Left cardiac atrium (tissue), 4 donors: Measurements from ENCODE around the gene TAAR9. TPM values are rescaled to one million over a fixed set of nuclear protein-coding genes. Genes with fewer than 3 reads are reported as not detected.

Experiments used
- ATAC-seq, 2 donors: fragments of 200-7000 bp; cut with Tn5 transposase; one replicate each; pipeline ENCODE4 v1.9.1; 2020; ENCODE audit warnings: mild to moderate bottlenecking in 2 of 2, moderate library complexity in 2 of 2
- DNase-seq: peaks from one replicate; pipeline ENCODE4 v3.0.0-alpha.2; 2020
- intact Hi-C, 2 donors: fragments of 100-400 bp; cut with DNase I; formaldehyde crosslinking; loops; one replicate each; pipeline versions ENCODE4 v1.14.1 to v1.15.1; 2022 to 2023
- long read RNA-seq: library from polyadenylated mRNA; unstranded; transcript quantifications from one replicate; pipeline ENCODE4 v2.0.0, GENCODE V29; 2021
- total RNA-seq, 2 donors: library from RNA; stranded (reverse); fragmentation: NEBNext Ultra II Directional; extraction: Animal tissue kit (Norgen Biotek cat#: 25700); gene quantifications; one replicate each; pipeline ENCODE4 v1.2.1, GENCODE V29; 2021
- donor health status: DM: no; HTN: yes; CAD: no.
- donor health status: DM: no; HTN: yes; CAD: no; lungs with severe emphysema.
- donor health status: DM: yes; HTN: yes; CAD: no.
- donor health status: Dilated cardiomyopathy.

TAAR9 gene, protein sequence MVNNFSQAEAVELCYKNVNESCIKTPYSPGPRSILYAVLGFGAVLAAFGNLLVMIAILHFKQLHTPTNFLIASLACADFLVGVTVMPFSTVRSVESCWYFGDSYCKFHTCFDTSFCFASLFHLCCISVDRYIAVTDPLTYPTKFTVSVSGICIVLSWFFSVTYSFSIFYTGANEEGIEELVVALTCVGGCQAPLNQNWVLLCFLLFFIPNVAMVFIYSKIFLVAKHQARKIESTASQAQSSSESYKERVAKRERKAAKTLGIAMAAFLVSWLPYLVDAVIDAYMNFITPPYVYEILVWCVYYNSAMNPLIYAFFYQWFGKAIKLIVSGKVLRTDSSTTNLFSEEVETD
- not detected for total RNA-seq
- long read RNA-seq: 0 reads

DNA sequence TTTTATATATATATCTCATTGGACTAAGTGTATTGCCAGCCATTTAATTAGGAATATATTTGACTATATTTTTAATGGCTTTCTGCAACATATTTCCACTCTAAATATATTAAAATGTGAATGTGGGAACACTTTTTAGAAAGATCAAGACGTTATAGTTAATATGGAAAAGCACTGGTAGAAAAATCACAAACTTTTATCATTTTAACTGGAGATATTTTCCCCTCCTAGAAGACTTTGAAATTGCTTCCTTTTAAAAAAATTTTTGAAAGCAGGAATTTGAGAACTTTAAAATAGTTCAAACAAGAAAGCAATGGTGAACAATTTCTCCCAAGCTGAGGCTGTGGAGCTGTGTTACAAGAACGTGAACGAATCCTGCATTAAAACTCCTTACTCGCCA, at the start of gene TAAR9:
Gene TAAR9, plus strand, starts transcription at position 301 of the 400 bp plus-strand sequence. Its CDS starts 13 bp downstream, at position 314.
- intact Hi-C loops: loop anchor here (10.0 kb wide), 2 partner anchors 227 to 1017 kb away; no protein-coding TSS in a partner anchor
- no peak for ATAC-seq
- DNase-seq: no peak

DNA sequence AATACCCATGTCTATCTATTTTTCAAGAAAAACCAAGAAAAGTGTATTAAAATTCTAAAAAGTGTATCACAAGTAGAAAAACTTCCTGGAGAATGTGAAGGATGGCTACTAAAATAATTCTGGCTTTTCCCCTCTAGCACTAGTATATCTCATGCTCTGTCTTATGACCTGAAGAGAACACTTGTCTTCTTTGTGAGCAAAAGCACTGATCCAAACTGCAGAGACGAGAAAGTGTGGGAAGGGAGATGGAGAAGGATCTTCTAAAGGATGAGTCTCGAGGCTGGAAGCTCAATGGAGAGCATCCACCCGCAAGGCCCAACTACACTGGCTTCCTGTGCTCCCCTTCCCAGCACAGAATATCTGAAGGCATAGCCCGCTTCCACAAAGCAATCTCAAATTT, 48.7 kb upstream of the TAAR9 start:
- intact Hi-C loops: loop anchor here in 1 of 2 donors (10.0 kb wide), 1 partner anchor 565 kb away; no protein-coding TSS in a partner anchor
- ATAC-seq (no peak), DNase-seq (no peak)

DNA sequence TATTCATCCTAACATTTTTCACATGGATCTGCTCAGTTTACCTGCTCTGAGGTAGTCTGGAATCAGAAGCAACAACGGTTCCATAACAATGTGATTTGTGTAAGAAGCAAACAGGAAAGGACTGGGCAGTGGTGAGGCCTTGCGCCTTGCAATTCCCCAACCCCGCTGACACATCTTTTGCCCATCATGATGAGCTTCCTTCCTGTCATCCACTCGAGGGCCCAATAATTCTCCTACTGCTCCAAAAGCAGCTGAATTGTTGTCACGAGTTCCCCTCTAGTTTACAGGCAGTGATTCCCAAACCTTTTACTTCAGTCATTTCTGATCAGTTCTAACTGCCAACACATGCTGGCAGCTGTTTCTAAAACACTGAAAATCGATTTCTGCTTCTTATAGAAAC, 48.1 kb upstream of the TAAR9 start:
- DNase-seq (peak; percentile 32), ATAC-seq (peak; percentile 63 to 73)
- intact Hi-C loops: no loop called here

DNA sequence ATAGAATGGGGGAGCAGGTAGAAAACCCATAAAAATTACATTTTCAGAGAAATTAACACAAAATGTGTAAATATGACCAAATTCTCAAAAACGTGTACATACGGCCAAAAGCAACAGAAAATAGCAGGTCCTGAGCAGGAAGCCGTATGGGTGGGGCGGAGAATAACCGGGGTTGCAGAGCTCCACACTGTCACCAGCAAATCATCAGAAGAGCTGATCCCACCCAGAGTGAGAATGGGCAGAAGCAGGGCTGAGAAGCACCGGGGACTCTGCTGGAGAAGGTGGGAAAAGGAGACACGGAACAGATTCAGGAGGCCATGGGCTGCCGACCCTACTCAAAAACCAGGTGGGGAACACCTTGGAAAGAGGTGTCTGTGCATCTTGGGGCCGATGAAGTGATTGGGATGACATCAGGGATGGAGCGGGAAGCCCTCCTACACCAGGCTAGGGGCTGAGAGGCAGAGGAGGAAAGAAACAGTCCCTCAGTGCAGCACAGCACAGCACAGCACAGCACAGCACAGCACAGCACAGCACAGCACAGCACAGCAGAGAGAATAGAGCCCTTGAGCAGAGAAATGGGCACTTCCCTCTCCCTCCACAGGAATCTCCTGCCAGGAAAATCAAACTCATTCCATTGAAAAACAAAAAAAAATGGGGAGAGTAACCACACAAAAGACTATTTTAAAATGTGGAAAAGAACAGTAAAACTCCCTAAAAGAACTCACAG, 47.4 kb upstream of the TAAR9 start:
- ATAC-seq (peak; percentile 44 to 84), DNase-seq (peak; percentile 43)
- intact Hi-C loops: no loop called here

DNA sequence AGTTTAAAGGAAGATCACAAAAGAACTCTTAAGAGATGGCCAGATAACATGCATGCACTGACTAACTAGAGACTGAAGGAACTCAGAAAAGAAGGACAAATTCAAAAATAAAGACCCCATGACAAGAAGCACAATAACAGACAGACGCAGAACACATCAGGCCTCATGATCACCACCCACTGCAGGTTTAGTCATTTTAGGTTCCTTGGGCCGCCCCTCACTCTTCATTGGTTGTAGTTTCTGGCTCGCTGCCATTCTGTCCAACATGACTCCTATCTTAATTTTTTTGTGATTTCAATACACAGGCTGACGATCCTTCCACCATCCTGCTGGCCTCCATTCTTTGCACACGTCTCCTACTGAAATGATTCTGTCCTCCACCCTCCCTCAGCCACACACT, 46.8 kb upstream of the TAAR9 start:
- DNase-seq (peak; percentile 55), ATAC-seq (peak in 1 of 2 donors; percentile 73)
- intact Hi-C loops: no loop called here

DNA sequence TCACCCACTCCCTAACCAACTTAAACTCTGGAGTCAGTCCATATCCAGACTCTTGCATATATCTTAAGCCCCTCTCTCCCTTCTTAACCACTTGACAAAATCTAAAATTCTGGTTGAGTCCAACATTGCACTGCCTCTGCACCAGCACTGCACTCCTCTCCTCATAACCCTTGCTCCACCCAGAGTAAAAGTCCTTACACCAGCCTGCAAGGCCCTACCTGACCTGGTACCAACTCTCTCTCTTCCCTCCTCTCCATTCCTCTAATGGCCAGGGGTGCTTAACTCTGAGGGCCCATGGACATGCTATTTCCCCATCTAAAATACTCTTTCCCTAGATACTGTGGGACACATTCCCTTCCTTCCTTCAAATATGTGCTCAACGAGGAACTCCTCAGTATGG, 46.2 kb upstream of the TAAR9 start:
- intact Hi-C loops: no loop called here
- ATAC-seq (no peak), DNase-seq (no peak)

DNA sequence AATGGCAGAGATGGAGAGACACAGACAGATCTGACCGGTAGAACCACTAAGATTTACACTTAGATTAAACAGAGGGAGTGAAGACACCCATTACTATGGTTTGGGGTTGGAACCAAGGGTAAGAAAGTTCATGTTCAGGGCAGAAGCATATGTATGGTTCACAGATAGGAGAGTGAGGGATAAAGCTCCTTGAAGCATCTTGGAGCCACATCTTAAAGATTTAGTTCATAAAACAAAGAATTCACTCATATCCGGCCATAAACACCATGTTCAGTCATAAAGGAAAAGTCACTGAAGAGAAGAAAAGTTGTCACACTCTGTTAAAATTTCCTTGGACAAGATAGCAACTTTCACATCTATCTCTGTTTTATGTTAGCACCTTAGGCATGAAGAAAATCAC, 43.1 kb upstream of the TAAR9 start:
- ATAC-seq (no peak), DNase-seq (no peak)
- intact Hi-C loops: no loop called here

DNA sequence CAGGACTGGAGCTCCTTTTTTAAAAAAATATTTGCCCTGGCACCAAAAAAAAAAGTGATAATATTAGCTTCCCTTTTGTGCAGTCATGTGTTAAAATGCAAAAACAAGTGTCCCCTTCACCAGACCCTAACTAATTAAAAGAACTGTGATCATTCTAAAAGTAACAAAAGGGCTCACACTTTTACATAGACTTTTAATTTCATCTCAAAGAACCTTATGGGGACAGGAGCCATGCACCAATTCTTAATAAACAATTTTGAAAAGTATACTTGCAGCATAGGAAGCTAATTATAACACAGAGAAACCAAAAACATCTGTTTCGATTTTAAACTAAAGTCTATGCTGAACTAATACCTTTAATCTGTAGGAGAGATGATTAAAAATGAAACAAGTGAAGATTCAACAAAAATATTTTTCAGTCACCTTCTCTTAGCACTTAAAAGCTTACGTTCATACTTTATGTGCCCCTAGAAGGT, 42.4 kb upstream of the TAAR9 start:
- intact Hi-C loops: no loop called here
- no peak for ATAC-seq
- no peak for DNase-seq

DNA sequence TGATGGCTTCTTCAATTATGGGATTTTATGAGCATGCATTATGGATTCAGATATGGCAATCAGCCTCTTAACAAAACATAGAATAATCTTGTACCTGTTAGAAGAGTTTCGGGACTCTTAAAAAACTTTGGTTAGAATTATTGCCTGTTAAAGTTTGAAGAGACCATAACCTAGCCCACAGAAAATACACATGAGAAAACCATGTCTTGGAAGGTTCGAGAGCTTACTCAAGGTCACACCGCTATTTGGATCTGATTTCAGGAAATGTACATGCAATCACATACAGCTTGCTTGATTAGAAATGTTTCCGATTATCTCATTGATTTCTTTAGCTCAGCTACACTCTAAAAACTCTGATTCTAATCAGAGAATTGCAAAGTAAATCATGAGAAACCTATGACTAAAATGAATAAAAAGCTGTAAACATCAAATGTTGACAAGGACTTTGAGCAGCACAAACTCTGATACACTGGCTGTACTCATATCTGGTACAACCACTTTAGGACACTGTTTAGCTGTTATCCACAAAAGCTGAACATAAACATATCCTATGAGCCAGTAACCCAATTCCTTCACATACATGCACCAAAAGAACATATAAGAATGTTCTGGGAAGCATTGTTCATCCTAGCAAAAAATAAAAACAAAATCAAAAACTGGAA, 41.4 kb upstream of the TAAR9 start:
- DNase-seq (no peak), ATAC-seq (no peak)
- intact Hi-C loops: no loop called here

DNA sequence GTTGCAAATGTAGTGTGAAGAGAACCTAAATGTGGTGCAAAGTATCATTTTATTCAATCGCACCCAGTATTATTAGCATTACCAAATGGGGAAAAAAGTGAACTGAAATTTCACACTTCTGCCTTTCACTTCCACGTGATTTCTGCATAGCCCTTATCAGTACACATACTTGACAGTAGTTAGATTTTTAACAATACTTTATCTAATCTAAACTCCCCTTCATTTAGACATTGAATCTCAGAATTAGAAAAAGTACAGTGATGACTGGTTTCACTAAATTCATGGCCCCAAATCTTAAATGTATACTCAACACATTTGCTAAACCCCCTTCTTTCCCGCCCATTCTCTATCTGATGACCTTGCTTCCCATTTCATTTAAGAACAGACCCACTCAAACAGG, 39.4 kb upstream of the TAAR9 start:
- no peak for ATAC-seq
- intact Hi-C loops: no loop called here
- DNase-seq: no peak

DNA sequence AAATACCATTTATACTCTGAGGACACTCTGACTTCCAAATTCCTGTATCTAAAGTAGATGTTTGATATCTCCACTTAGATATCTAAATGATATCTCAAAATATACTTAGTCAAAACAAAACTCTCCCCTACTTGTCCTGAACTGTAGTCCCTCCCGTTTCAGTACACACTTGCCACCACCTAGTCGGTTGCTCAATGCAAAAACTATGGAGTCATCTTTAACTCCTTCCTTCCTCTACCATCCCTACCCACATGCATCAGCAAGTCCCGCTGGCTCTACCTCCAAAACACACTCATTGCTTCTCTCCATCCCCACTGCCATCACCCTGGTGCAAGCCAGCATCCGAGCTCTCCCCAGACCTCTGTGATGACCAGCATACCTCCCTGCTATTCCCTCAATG, 38.3 kb upstream of the TAAR9 start:
- DNase-seq: no peak
- peak in 1 of 2 donors; percentile 23 for ATAC-seq
- intact Hi-C loops: no loop called here

DNA sequence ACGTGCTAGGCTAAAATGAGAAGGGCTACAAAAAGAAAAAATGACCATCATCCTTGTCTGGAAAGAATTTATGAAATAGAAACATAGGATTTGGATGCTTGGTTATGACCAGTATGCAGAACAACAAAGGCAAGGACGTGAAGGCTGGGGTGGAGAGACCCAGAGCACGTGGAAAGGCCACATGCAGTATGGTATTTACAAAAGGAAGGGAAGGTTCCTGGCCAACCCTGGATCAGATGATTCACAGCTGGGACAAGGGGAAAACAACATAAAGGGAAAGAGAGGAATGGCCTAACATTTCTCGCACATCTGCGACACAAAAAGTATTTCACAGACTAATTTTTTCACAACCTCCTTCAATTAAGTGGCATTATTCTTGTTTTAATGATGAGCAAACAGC, 33.3 kb upstream of the TAAR9 start:
- ATAC-seq (peak in 1 of 2 donors; percentile 58), DNase-seq (peak; percentile 27)
- intact Hi-C loops: no loop called here

DNA sequence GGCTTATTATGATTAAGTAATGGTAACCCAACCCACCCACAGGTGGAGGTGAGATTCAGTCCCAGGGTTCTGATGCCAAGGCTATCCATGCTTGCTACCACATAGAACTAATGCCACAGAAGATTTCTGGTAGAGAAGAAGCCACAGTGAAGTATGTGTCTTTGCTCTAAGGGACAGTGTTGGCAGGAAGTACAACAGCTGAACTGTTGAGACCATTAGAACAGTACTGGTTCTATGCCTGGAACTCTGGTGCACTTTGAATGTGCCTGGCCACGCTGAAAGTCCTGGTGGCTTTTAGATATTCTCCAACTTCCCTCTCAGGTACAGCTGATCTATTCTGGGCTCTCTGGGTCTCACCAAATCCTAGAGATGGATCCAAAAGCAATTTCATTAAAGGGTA, 32.9 kb upstream of the TAAR9 start:
- ATAC-seq (no peak), DNase-seq (no peak)
- intact Hi-C loops: no loop called here

DNA sequence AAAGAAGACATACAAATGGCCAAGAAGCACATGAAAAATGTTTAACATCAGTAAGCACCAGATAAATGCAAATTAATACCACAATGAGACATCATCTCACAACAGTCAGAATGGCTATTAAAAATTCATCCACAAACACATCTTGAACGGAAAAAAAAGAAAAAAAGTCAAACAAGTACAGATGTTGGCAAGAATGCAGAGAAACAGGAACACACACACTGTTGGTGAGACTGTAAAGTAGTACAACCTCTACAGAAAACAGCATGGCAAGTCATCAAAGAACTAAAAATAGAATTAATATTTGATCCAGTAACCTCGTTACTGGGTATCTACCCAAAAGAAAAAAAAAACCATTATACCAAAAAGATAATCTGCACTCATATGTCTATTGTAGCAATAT, 31.6 kb upstream of the TAAR9 start:
- ATAC-seq: no peak
- intact Hi-C loops: no loop called here
- no peak for DNase-seq

DNA sequence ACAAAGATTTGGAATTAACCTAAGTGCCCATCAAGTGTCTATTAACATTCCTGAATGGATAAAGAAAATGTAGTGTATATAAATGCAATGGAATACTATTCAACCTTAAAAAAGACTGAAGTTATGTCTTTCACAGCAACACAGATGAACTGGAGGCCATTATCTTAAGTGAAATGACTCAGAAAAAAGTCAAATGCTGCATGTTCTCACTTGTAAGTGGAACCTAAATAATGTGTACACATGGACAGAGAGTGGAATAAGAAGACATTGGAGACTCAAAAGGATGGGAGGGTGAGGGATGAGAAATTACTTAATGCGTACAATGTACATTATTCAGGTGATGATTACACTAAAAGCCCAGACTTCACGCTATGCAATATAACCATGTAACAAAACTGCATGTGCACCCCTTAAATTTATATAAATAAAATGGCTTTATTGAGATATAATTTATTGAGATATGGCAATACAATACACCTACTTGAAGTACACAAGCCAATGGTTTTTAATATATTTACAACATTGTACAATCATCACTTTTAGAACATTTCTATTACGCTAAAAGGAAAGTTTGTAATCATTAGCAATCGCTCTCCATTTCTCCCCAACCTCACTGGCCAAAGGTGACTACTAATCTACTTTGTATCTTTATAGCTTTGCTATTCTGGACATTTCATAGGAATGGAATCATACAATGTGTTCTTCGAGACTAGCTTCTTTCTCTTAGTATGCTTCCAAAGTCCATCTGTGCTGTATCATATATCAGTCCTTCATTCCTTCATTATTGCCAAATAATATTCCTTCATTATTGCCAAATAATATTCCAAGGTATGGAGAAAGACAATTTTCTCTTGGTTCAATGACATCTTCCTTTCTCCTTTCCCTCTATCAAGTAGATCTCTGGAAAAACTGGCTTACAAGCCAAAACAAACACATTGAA, 30.9 kb upstream of the TAAR9 start:
- DNase-seq (no peak), ATAC-seq (no peak)
- intact Hi-C loops: no loop called here

DNA sequence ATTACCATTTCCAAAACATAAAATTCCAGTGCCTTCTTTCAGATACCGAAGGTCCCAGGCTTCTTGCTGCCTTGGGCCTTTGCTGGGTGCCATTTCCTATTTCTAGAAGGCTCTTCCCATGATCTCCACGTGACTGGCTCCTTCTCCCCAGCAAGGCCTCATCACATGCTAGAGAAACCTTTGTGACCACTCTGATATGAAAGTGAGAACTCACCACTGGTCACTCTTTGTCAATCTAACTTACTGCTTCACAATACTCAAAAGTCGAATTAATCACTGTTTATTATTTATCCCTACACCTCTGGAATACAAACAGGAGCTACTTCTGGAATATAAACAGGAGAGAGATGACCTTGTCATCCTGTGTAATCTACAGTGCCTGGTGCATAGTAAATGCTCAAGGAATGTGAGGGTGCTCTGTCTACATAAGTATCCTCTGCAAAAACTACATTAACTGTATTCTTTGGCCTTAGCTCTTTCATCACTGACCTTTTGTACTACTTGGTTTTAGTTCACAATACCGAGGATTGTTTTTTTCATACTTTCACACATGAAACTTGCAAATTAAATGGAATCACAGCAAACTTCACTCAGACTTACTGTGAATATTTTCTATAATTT, 26.8 kb upstream of the TAAR9 start:
- DNase-seq: no peak
- intact Hi-C loops: no loop called here
- ATAC-seq: no peak

DNA sequence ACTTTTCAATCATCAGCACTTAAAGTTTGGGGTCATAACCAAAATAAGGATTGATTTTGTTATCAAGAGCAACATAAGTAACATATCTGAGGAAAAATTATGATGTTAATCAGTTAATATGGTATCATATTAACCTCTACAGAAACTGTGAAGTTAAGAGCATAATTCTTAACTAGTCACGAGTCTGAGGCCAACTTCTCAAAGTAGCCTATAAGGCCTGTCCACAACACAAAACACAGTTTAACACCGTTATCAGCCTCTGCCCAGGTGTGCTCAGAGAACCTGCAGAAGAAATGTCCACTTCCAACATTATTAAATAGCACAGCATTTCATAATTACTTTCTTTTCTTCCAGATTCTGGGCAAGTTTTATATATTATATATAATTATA, 26.3 kb upstream of the TAAR9 start:
- intact Hi-C loops: no loop called here
- DNase-seq (no peak), ATAC-seq (no peak)

DNA sequence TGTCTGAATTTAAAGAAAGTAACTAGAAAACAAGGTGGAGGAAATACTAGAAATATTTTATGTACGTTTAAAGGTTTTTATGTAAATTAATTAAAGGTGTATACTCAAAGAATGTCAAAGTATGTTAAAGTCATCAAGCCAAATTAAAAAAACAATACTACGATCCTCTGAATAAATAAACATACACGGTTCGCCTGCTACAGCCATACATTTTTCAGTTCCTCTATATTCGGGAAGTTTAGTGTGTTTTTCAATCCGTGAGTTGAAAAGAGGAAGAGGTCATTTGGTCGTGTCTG, 25.8 kb upstream of the TAAR9 start:
- DNase-seq (no peak), ATAC-seq (no peak)
- intact Hi-C loops: no loop called here
